ENCODE data around the gene SOS2.

- no peak for TF ChIP-seq EZH2 (IDR thresholded peaks at IDR 0.05; ENCODE audit: low read length)
- TF ChIP-seq CTCF (optimal IDR thresholded peaks at IDR 0.05 in 1 of 3, IDR thresholded peaks at IDR 0.05 in 1 of 3, conservative IDR thresholded peaks at IDR 0.05 in 1 of 3; ENCODE audit: extremely low read depth in 1 of 3, insufficient read depth in 2 of 3, low read length in 3 of 3) = no peak
Measured at GRCh38 chr14:50228313-50228712, 3.1 kb downstream of the SOS2 start.

Measured in keratinocyte (primary cell).